Stimulated activated naive CD8-positive, alpha-beta T cell treated with anti-CD3 and anti-CD28 coated beads, Interleukin-15, amount 100 ng/mL, for 72 hours (primary cell): ENCODE measurements around the gene GHRL.

Experiments
- ATAC-seq: fragments of 150-1000 bp; cut with Tn5 transposase; 2 replicates; pipeline ENCODE4 v1.10.0; 2021; ENCODE audit warnings: mild to moderate bottlenecking, moderate library complexity
- DNase-seq, 2 donors: peaks; one replicate each; pipeline ENCODE4 v3.0.0; 2021 to 2022
- H3K27ac Mint-ChIP-seq, 2 donors: one replicate each; pipeline ENCODE4 v1.8.0; 2022; ENCODE audit warnings: mild to moderate bottlenecking in 2 of 2, mixed read lengths in 2 of 2, moderate library complexity in 2 of 2
- H3K27me3 Mint-ChIP-seq: one replicate; pipeline ENCODE4 v1.8.0; 2022; ENCODE audit warnings: mixed read lengths
- H3K4me1 Mint-ChIP-seq: one replicate; pipeline ENCODE4 v1.8.0; 2022; ENCODE audit warnings: mild to moderate bottlenecking, mixed read lengths
- H3K4me3 Mint-ChIP-seq, 2 donors: one replicate each; pipeline ENCODE4 v1.8.0; 2022; ENCODE audit warnings: mild to moderate bottlenecking in 2 of 2, mixed read lengths in 2 of 2, moderate library complexity in 1 of 2
- H3K9me3 Mint-ChIP-seq, 2 donors: one replicate each; pipeline ENCODE4 v1.8.0; 2022; ENCODE audit warnings: mixed read lengths in 2 of 2

The GHRL gene

DNA sequence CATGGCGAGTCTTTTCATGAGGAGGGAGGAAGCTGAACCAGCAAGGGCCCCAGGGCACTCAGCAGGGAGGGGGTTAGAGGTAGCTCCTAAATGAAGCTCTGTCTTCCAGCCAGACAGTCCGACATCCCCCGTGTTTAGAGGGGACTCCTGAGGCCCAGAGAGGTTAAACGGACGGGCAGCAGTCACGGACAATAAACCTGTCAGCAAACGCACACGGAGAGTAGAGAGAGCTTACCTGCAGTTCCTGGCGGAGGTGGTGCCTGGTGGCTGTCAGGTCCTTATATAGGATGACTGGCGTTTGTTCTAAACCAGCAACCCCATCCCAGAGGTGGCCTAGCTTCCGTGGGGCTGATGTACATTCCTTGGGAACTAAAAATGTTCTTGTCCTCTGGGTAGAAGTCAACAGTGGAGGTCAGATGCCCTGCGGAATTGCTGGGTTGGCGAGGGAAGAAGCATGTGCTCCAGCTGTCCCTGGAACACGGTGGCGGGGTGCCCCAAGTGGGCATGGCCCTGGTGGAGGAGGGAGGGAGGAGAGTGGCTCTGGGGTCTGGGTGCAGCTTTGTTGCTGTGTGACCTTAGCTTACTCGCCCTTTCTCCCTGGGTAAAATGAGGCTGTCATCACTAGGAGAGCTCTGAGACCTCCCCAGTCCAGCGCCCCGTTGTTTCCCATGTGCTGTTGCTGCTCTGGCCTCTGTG, 2.1 kb downstream of the GHRL start:
- H3K4me3 Mint-ChIP-seq = no peak overlapping the region
- DNase-seq (no peak), ATAC-seq (no peak)
- H3K4me1 Mint-ChIP-seq = peaks cover 34% of the 10 kb centered on the region
- no peaks in the 10 kb centered on the region for H3K9me3 Mint-ChIP-seq
- H3K27ac Mint-ChIP-seq = peak overlapping the region in 1 of 2 donors; percentile 72
- H3K27me3 Mint-ChIP-seq = no peaks in the 10 kb centered on the region

DNA sequence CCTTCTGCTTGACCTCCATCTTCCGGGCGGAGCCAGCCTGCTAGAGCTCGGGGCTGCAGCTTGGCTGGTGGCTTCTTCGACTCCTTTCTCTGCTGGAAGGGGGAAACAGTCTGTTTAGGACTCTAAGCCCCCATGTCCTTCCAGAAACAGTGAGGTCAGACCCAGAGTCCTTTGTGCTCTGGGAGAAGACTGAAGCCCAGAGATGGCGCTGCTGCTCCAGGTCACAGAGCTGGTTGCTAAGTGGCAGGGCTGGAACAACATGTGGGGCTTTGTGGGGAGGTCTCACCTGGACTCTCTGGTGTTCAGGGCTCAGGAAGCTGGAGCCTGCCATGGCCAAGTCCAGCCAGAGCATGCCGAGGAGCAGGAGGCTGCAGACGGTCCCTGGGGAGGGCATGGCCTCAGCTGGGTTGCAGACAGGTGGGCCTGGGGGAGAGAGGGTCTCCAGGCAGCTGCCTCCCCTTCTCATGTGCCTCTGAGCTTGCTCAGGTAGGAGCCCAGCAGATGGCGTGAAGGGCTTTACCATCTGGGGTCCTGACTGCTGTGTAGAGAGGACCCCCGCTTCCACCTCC, 2.9 kb downstream of the GHRL start:
- peak overlapping the region; percentile 42 to 72 for H3K27ac Mint-ChIP-seq
- H3K27me3 Mint-ChIP-seq = no peaks in the 10 kb centered on the region
- no peak overlapping the region for H3K4me3 Mint-ChIP-seq
- no peaks in the 10 kb centered on the region for H3K9me3 Mint-ChIP-seq
- DNase-seq (no peak), ATAC-seq (no peak)
- H3K4me1 Mint-ChIP-seq = peaks cover 42% of the 10 kb centered on the region

DNA sequence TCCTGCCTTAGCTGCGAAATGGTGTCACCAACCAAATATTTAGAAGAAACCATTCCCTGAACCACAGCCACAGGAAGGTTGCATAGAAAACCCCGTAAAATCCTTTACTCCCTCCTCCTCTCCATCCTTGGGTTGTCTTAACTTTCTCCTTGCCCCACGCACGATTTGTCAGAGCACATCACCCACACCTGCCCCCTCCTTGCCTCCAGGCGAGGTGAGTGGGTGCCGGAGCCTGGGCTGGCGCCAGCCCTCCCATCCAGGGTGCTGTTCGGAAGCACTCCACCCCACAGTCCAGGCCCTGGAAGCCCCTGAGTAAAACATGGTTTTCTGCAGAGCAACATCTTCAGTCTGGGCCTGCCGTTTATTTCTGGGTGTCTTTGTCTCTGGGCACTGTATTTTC, 3.7 kb downstream of the GHRL start:
- Mint-ChIP-seq H3K27ac (peak overlapping the region in 1 of 2 donors; percentile 36), H3K9me3 (no peaks in the 10 kb centered on the region), H3K4me1 (peaks cover 50% of the 10 kb centered on the region), H3K4me3 (no peak overlapping the region), H3K27me3 (no peaks in the 10 kb centered on the region)
- DNase-seq (no peak), ATAC-seq (no peak)

DNA sequence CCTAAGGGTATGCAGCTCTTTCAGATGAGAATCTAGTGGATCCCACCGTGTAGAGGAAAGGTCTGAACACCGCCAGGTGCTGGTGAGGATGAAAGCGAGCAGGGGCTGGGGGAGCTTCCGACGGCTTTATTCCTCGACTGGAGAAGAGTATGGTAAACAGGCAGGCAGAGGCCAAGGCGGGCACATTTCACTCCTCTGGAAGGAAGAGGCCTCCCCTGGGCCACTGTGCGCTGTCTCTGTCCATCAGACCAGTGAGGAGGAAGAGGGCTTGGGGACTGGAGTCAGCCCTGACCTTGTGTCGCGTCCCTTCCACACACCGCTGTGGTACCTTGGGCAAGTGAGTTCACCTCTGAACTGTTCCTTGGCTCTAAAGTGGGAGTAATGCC, 4.2 kb downstream of the GHRL start:
- Mint-ChIP-seq H3K9me3 (no peaks in the 10 kb centered on the region), H3K27ac (no peak overlapping the region), H3K4me1 (peaks cover 55% of the 10 kb centered on the region), H3K27me3 (no peaks in the 10 kb centered on the region), H3K4me3 (no peak overlapping the region)
- no peak for DNase-seq
- no peak for ATAC-seq

DNA sequence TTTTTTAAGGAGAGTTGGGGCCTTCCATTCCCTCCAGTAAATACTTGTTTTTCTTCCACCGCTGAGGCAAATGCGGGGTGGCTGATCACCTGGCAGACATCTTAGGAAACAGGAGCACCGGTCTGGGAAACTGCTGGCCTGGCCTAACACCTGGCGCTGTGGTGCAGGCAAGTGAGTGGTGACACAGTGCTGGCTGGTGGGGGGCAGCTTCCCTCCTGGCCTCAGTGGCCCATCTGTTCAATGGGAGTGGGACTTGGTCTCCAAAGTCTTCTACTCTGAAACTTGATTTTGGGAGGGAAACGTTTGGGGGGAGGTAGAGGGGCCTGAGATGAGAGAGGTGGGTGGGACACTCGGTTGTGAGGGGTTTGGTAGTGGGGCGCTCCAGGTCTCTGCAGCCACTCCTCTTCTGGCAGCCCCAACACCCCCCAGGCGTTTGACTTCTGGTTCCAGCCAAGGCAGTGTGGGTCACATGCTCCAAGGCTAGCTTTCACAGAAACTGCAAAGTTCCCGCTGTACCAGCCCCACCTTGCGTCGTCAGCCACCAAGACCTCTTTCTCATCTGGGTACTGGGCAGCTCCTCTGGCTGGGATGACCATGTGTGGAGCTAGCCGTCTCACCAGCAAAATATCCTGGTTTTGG, 4.7 kb downstream of the GHRL start:
- DNase-seq (no peak), ATAC-seq (no peak)
- Mint-ChIP-seq H3K27me3 (no peaks in the 10 kb centered on the region), H3K4me3 (no peak overlapping the region), H3K27ac (no peak overlapping the region), H3K4me1 (peaks cover 58% of the 10 kb centered on the region), H3K9me3 (no peaks in the 10 kb centered on the region)

DNA sequence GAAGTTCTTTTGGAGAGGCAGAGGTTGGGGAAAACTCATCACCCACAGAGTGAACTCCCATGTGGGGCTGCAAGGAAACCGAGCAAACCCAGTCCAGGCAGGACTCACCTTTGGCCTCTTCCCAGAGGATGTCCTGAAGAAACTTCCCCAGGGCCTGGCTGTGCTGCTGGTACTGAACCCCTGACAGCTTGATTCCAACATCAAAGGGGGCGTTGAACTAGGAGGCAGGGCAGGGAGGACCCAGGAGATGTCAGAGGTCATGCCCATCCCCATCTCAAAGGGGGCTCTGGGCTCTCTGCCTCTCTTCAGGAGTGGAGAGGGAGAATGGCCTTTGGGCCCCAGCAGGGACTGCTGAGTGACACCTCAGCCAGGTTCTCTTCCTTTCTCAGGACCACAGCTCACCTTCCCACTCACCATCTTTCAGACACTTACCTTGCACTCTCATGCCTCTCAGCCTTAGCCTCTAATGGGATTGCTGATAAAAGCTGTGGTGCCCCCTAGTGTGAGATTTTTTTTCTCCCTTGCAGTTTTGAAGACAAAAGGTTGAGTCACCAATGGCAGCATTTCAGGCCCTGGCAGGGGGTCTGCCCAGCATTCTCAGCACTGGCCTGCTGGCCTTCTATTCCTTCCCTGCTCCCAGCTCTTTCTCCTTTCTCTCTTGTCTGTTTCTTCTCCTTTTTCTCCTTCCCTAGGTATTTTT, 6.0 kb downstream of the GHRL start:
- H3K4me3 Mint-ChIP-seq = no peak overlapping the region
- H3K27me3 Mint-ChIP-seq = no peaks in the 10 kb centered on the region
- peak overlapping the region in 1 of 2 donors; percentile 29 for H3K27ac Mint-ChIP-seq
- peaks cover 50% of the 10 kb centered on the region for H3K4me1 Mint-ChIP-seq
- ATAC-seq (peak; percentile 44), DNase-seq (peak in 1 of 2 donors; percentile 63)
- H3K9me3 Mint-ChIP-seq = no peaks in the 10 kb centered on the region

DNA sequence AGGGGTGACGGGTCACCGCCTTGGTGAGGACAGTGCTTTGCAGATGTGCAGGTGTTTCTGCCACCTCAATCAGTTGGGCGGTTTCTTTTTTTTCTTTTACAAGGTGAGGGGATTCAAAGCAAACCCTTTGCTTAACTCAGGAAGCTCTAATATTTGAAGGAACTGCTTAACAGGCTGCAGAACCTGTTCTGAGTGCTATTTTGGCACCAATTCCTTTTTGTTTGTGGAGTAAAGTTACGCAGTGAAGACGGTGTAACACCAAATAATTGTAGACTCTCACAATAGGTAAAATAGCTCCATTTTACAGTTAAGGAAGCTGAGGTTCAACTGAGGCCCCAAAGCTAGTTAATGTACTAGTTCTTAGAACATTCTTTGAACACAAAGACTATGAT, 6.6 kb downstream of the GHRL start:
- no peak overlapping the region for H3K4me3 Mint-ChIP-seq
- H3K27ac Mint-ChIP-seq = no peak overlapping the region
- no peaks in the 10 kb centered on the region for H3K27me3 Mint-ChIP-seq
- no peak for ATAC-seq
- no peaks in the 10 kb centered on the region for H3K9me3 Mint-ChIP-seq
- H3K4me1 Mint-ChIP-seq = peaks cover 47% of the 10 kb centered on the region
- no peak for DNase-seq

DNA sequence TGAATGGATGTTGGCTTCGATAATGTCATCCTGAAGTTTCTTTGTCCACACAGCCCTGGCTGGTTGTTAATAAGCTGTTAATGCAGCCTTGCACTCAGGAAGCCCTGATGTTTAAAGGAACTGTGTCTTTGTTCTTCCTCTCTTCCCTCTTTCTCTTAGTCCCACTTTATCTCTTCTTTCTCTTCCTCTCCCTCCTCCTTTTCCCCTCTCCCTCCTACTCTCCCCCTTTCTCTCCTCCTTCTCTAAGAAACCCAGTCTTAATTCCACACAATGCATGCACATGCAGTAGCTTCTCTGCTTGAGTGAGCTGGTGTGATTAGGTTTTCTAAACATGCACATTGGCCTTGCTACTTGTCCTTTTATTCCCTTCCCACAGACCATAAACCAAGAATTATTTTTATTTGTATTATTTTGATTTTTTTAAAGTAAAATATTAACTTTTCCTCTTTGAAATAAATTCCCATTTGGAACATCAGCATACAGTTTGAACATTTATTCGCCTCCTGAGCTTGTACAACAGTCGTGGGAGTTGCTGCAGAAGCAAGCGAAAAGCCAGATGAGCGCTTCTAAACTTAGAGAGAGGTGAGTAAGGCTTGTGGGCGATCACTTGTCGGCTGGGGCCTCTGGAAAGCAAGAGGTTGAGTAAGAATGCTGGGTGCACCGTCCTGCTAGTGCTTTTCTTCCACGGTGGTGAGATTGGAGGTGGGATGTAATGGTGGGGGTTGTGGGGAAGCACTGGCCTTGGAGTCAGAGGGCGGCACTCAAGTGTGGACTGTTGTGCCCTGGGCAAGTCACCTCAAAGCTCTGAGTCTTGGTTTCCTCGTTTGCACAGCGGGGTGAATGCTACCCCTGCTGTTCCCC, 7.2 kb downstream of the GHRL start:
- Mint-ChIP-seq H3K4me3 (no peak overlapping the region), H3K4me1 (peaks cover 53% of the 10 kb centered on the region), H3K27ac (peak overlapping the region in 1 of 2 donors; percentile 52), H3K27me3 (no peaks in the 10 kb centered on the region), H3K9me3 (no peaks in the 10 kb centered on the region)
- DNase-seq (no peak), ATAC-seq (no peak)

DNA sequence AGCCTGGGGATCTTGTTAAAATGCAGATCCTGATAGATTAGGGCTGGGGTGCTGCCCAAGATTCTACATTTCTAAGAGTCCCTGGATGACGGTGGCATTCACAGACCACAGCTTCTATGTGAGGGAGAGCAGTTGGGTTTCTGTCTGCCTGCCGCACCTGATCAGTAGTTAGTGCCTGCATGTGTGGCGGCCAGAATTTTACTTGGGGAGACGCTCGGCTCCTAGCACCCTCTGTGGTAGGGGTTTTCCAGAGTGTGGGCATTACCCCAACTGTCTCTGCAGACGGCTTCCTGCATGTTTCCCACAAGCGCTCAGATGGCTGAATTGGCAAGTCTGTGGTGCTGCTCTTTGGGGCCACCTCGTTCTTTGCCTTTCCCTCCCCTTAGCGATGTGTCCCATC, 8.3 kb downstream of the GHRL start:
- H3K4me3 Mint-ChIP-seq = peak overlapping the region; percentile 24 to 27
- peak; percentile 84 for ATAC-seq
- peak overlapping the region; percentile 48 to 58 for H3K27ac Mint-ChIP-seq
- peaks cover 63% of the 10 kb centered on the region for H3K4me1 Mint-ChIP-seq
- no peaks in the 10 kb centered on the region for H3K27me3 Mint-ChIP-seq
- no peaks in the 10 kb centered on the region for H3K9me3 Mint-ChIP-seq
- DNase-seq = peak; percentile 19 to 51

DNA sequence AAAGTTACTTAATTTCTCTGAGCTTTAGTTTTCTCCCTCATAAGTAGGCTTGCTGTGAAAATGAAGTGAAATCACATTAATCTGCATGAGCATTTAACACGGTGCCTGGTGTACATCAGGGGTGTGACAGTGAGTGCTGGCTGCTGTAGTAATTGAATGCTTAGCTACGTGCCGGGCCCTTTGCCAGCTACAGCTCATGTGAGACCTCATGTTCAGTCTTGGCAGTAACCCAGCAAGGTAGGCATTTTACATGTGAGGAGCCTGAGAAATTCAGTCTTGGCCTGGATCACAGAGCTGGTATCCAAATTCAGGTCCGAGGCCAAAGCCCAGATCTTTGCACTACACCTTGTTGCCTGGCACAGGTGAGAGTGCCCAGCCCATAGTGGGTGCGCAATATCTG, 9.1 kb downstream of the GHRL start:
- peak overlapping the region; percentile 58 to 59 for H3K27ac Mint-ChIP-seq
- H3K27me3 Mint-ChIP-seq = no peaks in the 10 kb centered on the region
- H3K4me3 Mint-ChIP-seq = no peak overlapping the region
- DNase-seq (no peak), ATAC-seq (no peak)
- H3K4me1 Mint-ChIP-seq = peaks cover 72% of the 10 kb centered on the region
- no peaks in the 10 kb centered on the region for H3K9me3 Mint-ChIP-seq

DNA sequence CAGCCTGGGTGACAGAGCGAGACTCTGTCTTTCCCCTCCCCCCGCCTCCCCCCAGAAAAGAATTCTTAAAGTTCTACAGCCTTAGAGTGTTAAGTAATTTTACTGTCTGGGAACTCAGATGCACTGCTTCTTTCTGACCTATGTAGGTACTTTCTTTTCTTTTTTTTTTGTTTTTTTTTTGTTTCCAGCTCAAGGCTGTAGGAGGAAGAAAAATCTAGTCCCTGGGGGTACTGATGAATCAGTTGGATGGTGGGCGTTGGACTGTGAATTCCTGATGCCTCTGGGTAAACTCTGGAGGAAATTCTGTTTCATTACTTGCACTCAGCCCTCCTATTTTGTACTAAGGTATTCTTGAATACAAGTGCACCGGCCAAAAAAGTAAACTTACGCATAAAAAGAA, 10.8 kb downstream of the GHRL start:
- Mint-ChIP-seq H3K4me3 (no peak overlapping the region), H3K9me3 (no peaks in the 10 kb centered on the region), H3K4me1 (peaks cover 79% of the 10 kb centered on the region), H3K27me3 (no peaks in the 10 kb centered on the region), H3K27ac (no peak overlapping the region)
- DNase-seq (no peak), ATAC-seq (no peak)

DNA sequence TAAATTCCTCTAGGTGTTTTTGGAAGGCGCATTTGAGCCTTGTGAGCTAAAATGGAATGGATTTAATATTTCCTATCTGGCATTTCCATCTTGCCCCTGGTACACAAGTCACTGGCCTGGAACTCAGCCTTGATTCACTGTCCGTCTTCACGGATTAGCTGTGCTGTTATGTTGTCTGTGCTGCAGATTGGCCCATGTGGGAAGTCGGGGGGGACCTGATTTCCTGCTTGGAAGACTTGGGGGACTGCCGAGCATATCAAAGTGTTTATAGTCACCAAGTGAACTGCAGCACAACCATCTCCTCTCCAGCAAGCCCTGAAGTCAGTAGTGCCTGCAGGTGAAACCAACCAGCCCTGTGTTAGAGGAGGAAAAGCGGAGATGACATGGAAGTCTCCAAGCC, 12.2 kb downstream of the GHRL start:
- Mint-ChIP-seq H3K4me3 (no peak overlapping the region), H3K9me3 (no peaks in the 10 kb centered on the region), H3K27ac (peak overlapping the region in 1 of 2 donors; percentile 5), H3K4me1 (peaks cover 79% of the 10 kb centered on the region), H3K27me3 (no peaks in the 10 kb centered on the region)
- ATAC-seq = no peak
- no peak for DNase-seq

DNA sequence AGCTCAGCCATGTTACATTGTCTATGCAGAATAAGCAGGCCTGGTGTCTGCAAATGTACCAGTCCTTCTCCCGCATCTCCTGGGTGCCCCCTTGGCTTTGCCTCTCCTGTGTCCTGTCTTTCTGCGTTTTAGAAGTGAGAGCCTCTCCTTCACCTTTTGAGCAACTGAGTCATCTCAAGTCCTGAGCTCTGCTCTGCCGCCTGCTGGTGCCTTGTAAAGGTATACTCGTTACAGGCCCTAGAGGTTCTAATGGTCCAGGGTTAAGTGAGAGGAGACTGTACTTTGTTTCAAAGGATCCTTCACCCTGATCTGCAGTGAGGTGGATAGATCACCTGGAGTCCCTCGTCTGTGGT, 12.6 kb downstream of the GHRL start:
- Mint-ChIP-seq H3K27ac (peak overlapping the region in 1 of 2 donors; percentile 36), H3K4me1 (peaks cover 79% of the 10 kb centered on the region), H3K4me3 (no peak overlapping the region), H3K9me3 (no peaks in the 10 kb centered on the region), H3K27me3 (no peaks in the 10 kb centered on the region)
- DNase-seq (no peak), ATAC-seq (no peak)

DNA sequence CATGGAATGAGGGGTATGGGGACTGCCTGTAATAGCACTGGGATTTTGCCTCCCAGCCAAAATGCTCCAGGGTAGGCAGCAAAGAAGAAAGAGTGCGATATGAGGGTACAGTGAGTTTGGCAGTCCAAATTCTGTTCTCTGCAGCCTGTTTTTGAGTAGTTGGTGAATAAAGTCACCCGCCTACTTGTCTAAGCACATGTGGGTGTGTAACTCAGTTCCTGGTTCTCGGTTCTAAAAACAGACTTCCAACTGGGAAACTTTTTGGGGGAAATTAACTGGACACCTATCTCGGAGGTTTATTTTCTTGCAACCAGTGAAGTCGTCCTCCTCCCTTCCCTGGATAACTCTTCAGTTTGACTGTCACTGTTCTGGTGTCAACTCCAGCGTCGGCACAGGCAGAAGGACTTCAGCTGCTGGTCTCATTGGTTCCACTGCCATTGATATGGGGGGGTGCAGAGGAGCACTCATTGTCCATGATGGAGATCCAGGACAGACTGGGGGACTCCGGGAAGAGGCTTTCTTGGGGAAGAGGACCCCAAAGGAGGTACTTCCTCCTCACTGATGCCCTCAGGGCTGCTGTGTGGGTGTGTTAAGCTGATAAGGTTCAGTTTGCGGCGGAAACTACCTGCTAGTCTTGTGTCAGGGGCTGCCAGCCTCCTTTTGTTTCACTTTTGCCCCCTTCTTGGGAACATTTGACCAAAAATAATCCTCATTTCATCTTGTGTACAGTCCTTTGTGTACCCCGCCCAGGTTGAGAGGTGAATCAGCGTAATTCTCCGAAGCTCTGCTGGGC, 13.2 kb downstream of the GHRL start:
- no peak overlapping the region for H3K4me3 Mint-ChIP-seq
- H3K4me1 Mint-ChIP-seq = peaks cover 75% of the 10 kb centered on the region
- DNase-seq (no peak), ATAC-seq (no peak)
- H3K27me3 Mint-ChIP-seq = no peaks in the 10 kb centered on the region
- H3K9me3 Mint-ChIP-seq = no peaks in the 10 kb centered on the region
- H3K27ac Mint-ChIP-seq = peak overlapping the region in 1 of 2 donors; percentile 36

DNA sequence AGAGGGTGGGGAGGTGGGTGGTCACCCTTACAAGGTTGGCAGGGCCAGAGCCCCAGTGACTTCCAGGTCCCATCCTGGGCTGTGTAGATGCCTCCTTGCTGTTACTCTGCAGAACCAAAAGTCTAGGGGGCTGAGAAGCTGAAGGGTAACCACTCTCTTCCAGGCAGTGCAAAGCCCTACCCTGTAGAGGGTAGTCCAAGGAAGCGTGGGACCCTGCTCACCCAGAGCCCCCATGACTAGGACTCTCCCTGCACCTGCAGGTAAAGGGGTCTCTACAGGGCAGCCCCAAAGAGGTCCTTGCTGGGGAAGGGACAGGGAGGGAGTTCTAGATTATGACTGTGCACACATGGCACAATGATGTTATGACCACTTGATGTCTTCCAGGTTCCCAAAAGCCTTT, 14.2 kb downstream of the GHRL start:
- Mint-ChIP-seq H3K27me3 (no peaks in the 10 kb centered on the region), H3K4me3 (no peak overlapping the region), H3K27ac (peak overlapping the region; percentile 59 to 72), H3K4me1 (peaks cover 73% of the 10 kb centered on the region), H3K9me3 (no peaks in the 10 kb centered on the region)
- DNase-seq = no peak
- peak; percentile 31 for ATAC-seq
